ENCODE measurements around the gene SLC24A3.

Gene SLC24A3
- total RNA-seq = 0 to 0.39 (median 0) reads per million in 3 donors

DNA sequence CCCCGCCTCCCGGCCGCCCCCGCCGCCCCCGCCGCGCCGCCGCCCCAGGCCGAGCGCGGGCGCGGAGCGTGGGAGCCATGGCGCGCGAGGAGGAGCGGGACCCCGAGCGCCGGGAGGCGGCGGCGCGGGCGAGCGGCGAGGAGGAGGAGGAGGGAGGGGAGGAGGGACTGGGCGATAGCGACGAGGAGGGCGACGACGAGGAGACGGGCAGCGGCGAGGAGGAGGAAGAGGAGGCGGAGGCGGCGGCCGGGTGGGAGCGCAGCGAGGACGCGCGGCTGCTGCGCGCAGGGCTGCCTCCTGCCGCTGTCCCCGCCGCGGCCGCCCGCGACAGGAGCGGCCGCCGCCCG is at the start of gene SLC24A3:
Gene SLC24A3, plus strand, starts transcription at position 174 of the 347 bp plus-strand sequence.
- H3K4me3 ChIP-seq (ENCODE audit: insufficient read depth, low read depth, low read length, poor library complexity, severe bottlenecking) = no peak within 1 kb of the TSS
- peaks cover 12% of the 10 kb centered on the region for H3K27me3 ChIP-seq (replicated peaks; ENCODE audit: control insufficient read depth, insufficient read depth, low read length, poor library complexity, severe bottlenecking)
- H3K4me1 ChIP-seq (ENCODE audit: control insufficient read depth, insufficient read depth, low read length, poor library complexity, severe bottlenecking) = no peaks in the 10 kb centered on the region
- H3K36me3 ChIP-seq (ENCODE audit: control insufficient read depth, insufficient read depth, low read length) = no peaks in the 10 kb centered on the region
- H3K27ac ChIP-seq (ENCODE audit: insufficient read depth, low read length, poor library complexity, severe bottlenecking) = no peak within 1 kb of the TSS
- no peaks in the 10 kb centered on the region for H3K9me3 ChIP-seq (ENCODE audit: control insufficient read depth, low read length)
- DNase-seq = no peak

DNA sequence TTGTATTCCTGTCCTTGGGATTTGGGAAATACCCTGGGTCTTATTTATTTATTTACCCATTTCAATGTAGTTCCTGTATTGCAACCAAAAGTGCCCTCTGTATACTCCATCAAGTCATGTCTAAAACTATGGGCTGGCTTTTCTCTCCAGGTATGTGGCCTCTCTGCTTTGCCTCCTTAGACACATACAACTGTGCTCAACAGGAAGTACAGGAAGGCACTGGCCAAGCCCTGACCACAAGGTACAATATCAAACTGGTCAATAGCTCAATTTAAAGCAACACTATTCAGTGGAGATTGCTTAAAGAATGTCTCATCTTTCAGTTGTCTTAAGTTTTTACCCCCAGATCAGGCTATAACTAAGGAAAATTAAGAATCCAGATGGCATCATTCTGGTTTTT is 42.3 kb upstream of the SLC24A3 start:
- H3K36me3 ChIP-seq (ENCODE audit: control insufficient read depth, insufficient read depth, low read length) = no peaks in the 10 kb centered on the region
- no peaks in the 10 kb centered on the region for H3K9me3 ChIP-seq (ENCODE audit: control insufficient read depth, low read length)
- DNase-seq = no peak

DNA sequence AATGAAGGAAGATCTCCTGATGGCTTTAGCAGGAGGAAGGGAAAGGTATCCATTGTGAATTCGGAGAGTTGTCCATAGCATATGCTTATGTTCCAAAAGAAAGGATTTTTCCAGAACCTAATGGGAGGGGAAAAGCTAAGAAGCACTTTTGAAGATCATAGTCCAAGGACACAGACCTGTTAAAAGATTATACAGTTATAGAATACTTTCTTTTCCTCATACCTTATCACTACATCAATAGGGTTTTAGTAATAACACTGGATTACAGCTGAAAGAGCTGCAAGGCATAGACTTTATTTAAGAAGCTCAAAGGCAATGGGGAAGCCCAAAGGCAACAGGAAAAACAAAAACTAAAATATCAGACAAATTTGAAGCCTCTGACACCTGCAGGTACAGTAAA is 39.8 kb upstream of the SLC24A3 start:
- Histone ChIP-seq H3K4me3 (ENCODE audit: insufficient read depth, low read depth, low read length, poor library complexity, severe bottlenecking) (no peak overlapping the region), H3K9me3 (ENCODE audit: control insufficient read depth, low read length) (no peaks in the 10 kb centered on the region), H3K27me3 (replicated peaks; ENCODE audit: control insufficient read depth, insufficient read depth, low read length, poor library complexity, severe bottlenecking) (no peaks in the 10 kb centered on the region), H3K36me3 (ENCODE audit: control insufficient read depth, insufficient read depth, low read length) (no peaks in the 10 kb centered on the region), H3K27ac (ENCODE audit: insufficient read depth, low read length, poor library complexity, severe bottlenecking) (no peak overlapping the region), H3K4me1 (ENCODE audit: control insufficient read depth, insufficient read depth, low read length, poor library complexity, severe bottlenecking) (no peaks in the 10 kb centered on the region)
- no peak for DNase-seq

More for the DNA sequence above, 42.3 kb upstream of the SLC24A3 start:
- Histone ChIP-seq H3K4me3 (ENCODE audit: insufficient read depth, low read depth, low read length, poor library complexity, severe bottlenecking) (no peak overlapping the region), H3K27ac (ENCODE audit: insufficient read depth, low read length, poor library complexity, severe bottlenecking) (no peak overlapping the region), H3K27me3 (replicated peaks; ENCODE audit: control insufficient read depth, insufficient read depth, low read length, poor library complexity, severe bottlenecking) (no peaks in the 10 kb centered on the region), H3K4me1 (ENCODE audit: control insufficient read depth, insufficient read depth, low read length, poor library complexity, severe bottlenecking) (no peaks in the 10 kb centered on the region)

DNA sequence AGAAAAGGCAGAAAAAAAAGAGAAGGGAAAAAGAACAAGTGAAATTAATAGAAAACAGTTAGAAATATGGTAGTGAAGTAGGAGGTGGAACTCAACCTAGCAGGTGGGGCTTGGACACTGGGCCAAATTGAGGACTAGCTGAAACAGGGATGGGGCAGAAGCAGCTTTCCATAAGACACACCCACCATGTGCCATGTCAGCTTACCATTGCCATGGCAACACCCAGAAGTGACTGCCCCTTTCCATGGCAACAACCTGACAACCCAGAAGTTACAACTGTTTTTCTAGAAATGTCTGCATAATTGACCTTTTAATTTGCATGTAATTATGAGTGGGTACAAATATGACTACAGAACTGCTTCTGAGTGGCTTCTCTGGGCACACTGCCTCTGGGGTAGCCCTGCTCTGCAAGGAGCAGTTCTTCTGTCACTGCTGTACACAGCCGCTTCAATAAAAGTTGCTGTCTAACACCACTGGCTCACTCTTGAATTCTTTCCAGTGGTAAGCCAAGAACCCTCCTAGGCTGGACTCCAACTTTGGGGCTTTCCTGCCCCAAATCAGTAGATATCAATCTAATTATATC is 35.9 kb upstream of the SLC24A3 start:
- Histone ChIP-seq H3K27ac (ENCODE audit: insufficient read depth, low read length, poor library complexity, severe bottlenecking) (no peak overlapping the region), H3K27me3 (replicated peaks; ENCODE audit: control insufficient read depth, insufficient read depth, low read length, poor library complexity, severe bottlenecking) (no peaks in the 10 kb centered on the region), H3K4me3 (ENCODE audit: insufficient read depth, low read depth, low read length, poor library complexity, severe bottlenecking) (no peak overlapping the region), H3K36me3 (ENCODE audit: control insufficient read depth, insufficient read depth, low read length) (no peaks in the 10 kb centered on the region), H3K4me1 (ENCODE audit: control insufficient read depth, insufficient read depth, low read length, poor library complexity, severe bottlenecking) (no peaks in the 10 kb centered on the region), H3K9me3 (ENCODE audit: control insufficient read depth, low read length) (no peaks in the 10 kb centered on the region)
- DNase-seq = no peak

DNA sequence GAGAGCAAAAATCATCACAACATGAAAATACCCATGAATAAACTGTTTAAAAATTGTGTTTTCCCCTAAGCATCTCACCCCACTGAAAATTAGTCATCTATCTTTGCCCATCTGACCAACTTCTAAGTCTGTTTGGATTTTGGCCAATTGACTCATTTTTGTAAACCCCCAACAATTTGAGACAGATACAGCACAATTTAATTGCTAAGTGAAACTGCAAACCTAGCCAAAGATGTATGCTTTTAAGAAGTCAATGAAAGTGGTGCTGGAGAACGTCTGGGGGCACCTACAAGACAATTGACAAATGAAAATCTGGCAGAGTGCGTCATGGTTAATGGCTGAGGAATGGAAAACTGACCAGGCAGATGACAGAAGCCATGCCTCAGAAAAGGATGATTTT is 30.9 kb upstream of the SLC24A3 start:
- Histone ChIP-seq H3K4me3 (ENCODE audit: insufficient read depth, low read depth, low read length, poor library complexity, severe bottlenecking) (no peak overlapping the region), H3K9me3 (ENCODE audit: control insufficient read depth, low read length) (no peaks in the 10 kb centered on the region), H3K4me1 (ENCODE audit: control insufficient read depth, insufficient read depth, low read length, poor library complexity, severe bottlenecking) (no peaks in the 10 kb centered on the region), H3K27ac (ENCODE audit: insufficient read depth, low read length, poor library complexity, severe bottlenecking) (no peak overlapping the region), H3K36me3 (ENCODE audit: control insufficient read depth, insufficient read depth, low read length) (no peaks in the 10 kb centered on the region), H3K27me3 (replicated peaks; ENCODE audit: control insufficient read depth, insufficient read depth, low read length, poor library complexity, severe bottlenecking) (no peaks in the 10 kb centered on the region)
- no peak for DNase-seq

GRCh38 chr20:19185083-19185482 is 27.4 kb upstream of the SLC24A3 start:
- H3K27me3 ChIP-seq (replicated peaks; ENCODE audit: control insufficient read depth, insufficient read depth, low read length, poor library complexity, severe bottlenecking) = no peaks in the 10 kb centered on the region
- no peak overlapping the region for H3K4me3 ChIP-seq (ENCODE audit: insufficient read depth, low read depth, low read length, poor library complexity, severe bottlenecking)
- no peaks in the 10 kb centered on the region for H3K36me3 ChIP-seq (ENCODE audit: control insufficient read depth, insufficient read depth, low read length)
- no peak for DNase-seq
- H3K4me1 ChIP-seq (ENCODE audit: control insufficient read depth, insufficient read depth, low read length, poor library complexity, severe bottlenecking) = no peaks in the 10 kb centered on the region
- no peak overlapping the region for H3K27ac ChIP-seq (ENCODE audit: insufficient read depth, low read length, poor library complexity, severe bottlenecking)
- H3K9me3 ChIP-seq (ENCODE audit: control insufficient read depth, low read length) = no peaks in the 10 kb centered on the region

DNA sequence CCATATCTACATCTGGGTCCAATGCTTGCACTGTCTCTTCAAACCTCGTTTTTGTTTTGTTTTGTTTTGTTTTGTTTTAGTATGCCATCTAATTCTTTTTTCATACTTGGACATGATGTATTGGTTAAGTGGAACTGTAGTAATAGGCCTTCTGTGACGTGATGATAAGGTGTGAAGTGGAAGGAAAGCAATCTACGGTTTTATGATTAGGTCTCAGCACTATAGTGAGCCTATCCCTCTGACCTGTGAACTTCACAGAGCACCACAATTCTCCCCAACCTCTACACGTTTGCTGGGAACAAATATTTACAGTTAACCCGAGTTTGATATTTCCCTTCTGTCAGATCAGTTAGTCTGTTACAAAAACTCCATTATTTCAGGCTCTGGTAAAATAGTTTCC is 19.1 kb upstream of the SLC24A3 start:
- H3K4me1 ChIP-seq (ENCODE audit: control insufficient read depth, insufficient read depth, low read length, poor library complexity, severe bottlenecking) = no peaks in the 10 kb centered on the region
- no peak overlapping the region for H3K27ac ChIP-seq (ENCODE audit: insufficient read depth, low read length, poor library complexity, severe bottlenecking)
- H3K9me3 ChIP-seq (ENCODE audit: control insufficient read depth, low read length) = no peaks in the 10 kb centered on the region
- H3K27me3 ChIP-seq (replicated peaks; ENCODE audit: control insufficient read depth, insufficient read depth, low read length, poor library complexity, severe bottlenecking) = no peaks in the 10 kb centered on the region
- H3K4me3 ChIP-seq (ENCODE audit: insufficient read depth, low read depth, low read length, poor library complexity, severe bottlenecking) = no peak overlapping the region
- no peak for DNase-seq
- no peaks in the 10 kb centered on the region for H3K36me3 ChIP-seq (ENCODE audit: control insufficient read depth, insufficient read depth, low read length)

DNA sequence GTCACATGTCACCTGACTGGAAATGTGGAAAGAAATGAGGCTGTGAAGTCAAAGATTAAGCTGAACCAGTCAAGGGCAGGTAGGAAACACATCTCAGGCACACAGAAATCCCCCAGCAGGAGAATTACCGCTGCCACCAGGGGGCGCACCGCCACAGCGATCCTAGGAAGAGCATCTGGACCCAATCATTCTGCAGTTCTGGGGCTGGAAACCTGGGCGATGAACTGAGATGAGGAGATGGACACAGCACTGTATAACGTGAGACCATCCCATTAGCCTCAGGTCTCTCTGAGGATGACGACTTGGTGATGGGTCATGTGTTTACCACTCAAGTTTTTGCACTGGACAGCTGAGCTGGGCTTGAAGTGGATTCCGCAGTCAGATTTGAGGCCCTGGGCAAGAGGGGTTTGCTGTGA is 6.5 kb upstream of the SLC24A3 start:
- H3K27me3 ChIP-seq (replicated peaks; ENCODE audit: control insufficient read depth, insufficient read depth, low read length, poor library complexity, severe bottlenecking) = peaks cover 5% of the 10 kb centered on the region
- no peak overlapping the region for H3K27ac ChIP-seq (ENCODE audit: insufficient read depth, low read length, poor library complexity, severe bottlenecking)
- no peaks in the 10 kb centered on the region for H3K36me3 ChIP-seq (ENCODE audit: control insufficient read depth, insufficient read depth, low read length)
- peak in 1 of 3 donors; percentile 12 for DNase-seq
- H3K4me3 ChIP-seq (ENCODE audit: insufficient read depth, low read depth, low read length, poor library complexity, severe bottlenecking) = no peak overlapping the region
- no peaks in the 10 kb centered on the region for H3K9me3 ChIP-seq (ENCODE audit: control insufficient read depth, low read length)
- H3K4me1 ChIP-seq (ENCODE audit: control insufficient read depth, insufficient read depth, low read length, poor library complexity, severe bottlenecking) = no peaks in the 10 kb centered on the region

DNA sequence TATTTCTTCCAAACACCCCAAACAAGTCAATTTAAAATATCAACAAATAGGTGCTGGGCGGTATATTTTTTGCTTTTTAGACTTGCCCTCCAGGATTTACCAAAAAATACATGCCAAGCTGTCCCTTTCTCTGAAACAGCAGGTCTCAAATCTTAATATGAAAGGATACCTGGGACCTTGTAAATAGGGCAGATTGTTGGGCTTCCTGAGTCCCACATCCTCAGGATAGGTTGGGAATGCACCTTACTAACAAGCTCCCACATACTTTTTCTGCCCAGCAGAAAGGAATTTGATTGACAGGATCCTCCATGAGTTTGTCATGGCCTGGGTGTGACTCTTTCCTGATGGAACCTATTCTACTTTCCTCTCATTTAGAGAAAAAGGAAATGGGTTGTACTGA is 4.9 kb upstream of the SLC24A3 start:
- no peaks in the 10 kb centered on the region for H3K9me3 ChIP-seq (ENCODE audit: control insufficient read depth, low read length)
- H3K4me1 ChIP-seq (ENCODE audit: control insufficient read depth, insufficient read depth, low read length, poor library complexity, severe bottlenecking) = no peaks in the 10 kb centered on the region
- H3K27me3 ChIP-seq (replicated peaks; ENCODE audit: control insufficient read depth, insufficient read depth, low read length, poor library complexity, severe bottlenecking) = peaks cover 12% of the 10 kb centered on the region
- no peak overlapping the region for H3K4me3 ChIP-seq (ENCODE audit: insufficient read depth, low read depth, low read length, poor library complexity, severe bottlenecking)
- no peak for DNase-seq
- no peaks in the 10 kb centered on the region for H3K36me3 ChIP-seq (ENCODE audit: control insufficient read depth, insufficient read depth, low read length)
- H3K27ac ChIP-seq (ENCODE audit: insufficient read depth, low read length, poor library complexity, severe bottlenecking) = no peak overlapping the region

DNA sequence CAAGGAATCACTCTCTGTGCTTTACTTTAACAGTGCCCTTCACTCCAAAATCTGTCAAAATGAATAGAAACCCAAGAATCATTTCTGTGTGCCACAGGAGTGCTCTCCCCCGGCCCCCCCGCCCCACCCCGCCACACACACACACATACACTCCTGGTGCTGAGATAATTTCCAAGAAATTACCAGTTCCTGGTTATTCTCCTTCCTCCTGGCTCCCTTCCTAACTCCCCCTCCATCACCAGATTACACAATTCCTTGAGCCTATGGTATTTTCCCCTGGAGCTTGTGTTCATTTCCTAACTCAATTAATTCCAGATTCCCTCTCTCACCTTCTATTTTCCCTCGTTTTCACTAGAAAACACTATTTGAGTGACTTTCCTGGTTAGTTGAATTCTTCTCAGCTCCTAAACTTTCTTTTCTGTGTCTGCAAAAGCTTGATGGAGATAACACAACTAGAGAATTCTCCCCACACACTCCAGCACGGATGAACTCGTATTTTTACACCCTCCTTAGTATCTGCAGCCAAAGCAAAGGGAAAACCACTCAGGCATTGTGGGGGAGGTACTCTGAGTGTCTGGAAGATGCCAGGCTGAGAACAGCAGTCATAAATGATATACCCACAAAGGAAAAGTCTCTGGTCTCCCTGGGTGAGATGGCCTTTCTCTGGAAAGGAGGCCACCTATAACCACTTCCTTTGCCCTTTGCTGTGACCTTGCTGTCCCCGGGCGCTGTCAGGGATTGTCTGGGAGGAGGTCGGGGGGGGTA is 1.9 kb upstream of the SLC24A3 start:
- Histone ChIP-seq H3K36me3 (ENCODE audit: control insufficient read depth, insufficient read depth, low read length) (no peaks in the 10 kb centered on the region), H3K9me3 (ENCODE audit: control insufficient read depth, low read length) (no peaks in the 10 kb centered on the region), H3K27me3 (replicated peaks; ENCODE audit: control insufficient read depth, insufficient read depth, low read length, poor library complexity, severe bottlenecking) (peaks cover 12% of the 10 kb centered on the region), H3K4me3 (ENCODE audit: insufficient read depth, low read depth, low read length, poor library complexity, severe bottlenecking) (no peak overlapping the region), H3K27ac (ENCODE audit: insufficient read depth, low read length, poor library complexity, severe bottlenecking) (no peak overlapping the region), H3K4me1 (ENCODE audit: control insufficient read depth, insufficient read depth, low read length, poor library complexity, severe bottlenecking) (no peaks in the 10 kb centered on the region)
- no peak for DNase-seq
